Transverse colon (tissue), 3 donors: ENCODE results near the gene UBE2C.

ENCODE experiments used
- CTCF ChIP-seq, 5 experiments: fragments of 200-600 bp in 3 of 5; fragments of 450-650 bp in 2 of 5; sonication (generic) in 3 of 5; IDR thresholded peaks; 1 replicate in 2 of 5; 2 replicates in 3 of 5; pipeline ENCODE4 v1.5.1; 2016 to 2017; ENCODE audit warnings: antibody characterized with exemption in 5 of 5, inconsistent platforms in 3 of 5, mild to moderate bottlenecking in 2 of 5, moderate library complexity in 1 of 5
- EP300 ChIP-seq: sonication (generic); formaldehyde crosslinking; IDR thresholded peaks from one replicate; pipeline ENCODE4 v1.6.1; 2017; ENCODE audit warnings: antibody characterized with exemption, low read depth

GRCh38 chr20:45801851-45802250 lies 10.6 kb upstream of the UBE2C start:
- no peak for TF ChIP-seq CTCF (IDR thresholded peaks at IDR 0.05)
- TF ChIP-seq EP300, result no peak
